Renal cortical epithelial cell (primary cell): ENCODE measurements around the gene SNAI3. TPM values are rescaled to one million over a fixed set of nuclear protein-coding genes. Genes with fewer than 3 reads are reported as not detected.
"Not testable (repeated sequence)": the region's sequence is repeated elsewhere in the genome, so short reads cannot be mapped to it uniquely, and the experiment has no call there.

Experiments used
- DNase-seq: peaks from one replicate; pipeline ENCODE4 v3.0.0-alpha.2; 2011; ENCODE audit warnings: low read depth
- total RNA-seq: library from RNA; depleted of rRNA; stranded (reverse); fragments of >200 nt; gene quantifications from 2 replicates; pipeline ENCODE4 v1.2.3, GENCODE V29; 2014

SNAI3 gene
- total RNA-seq, 1 donor from 2014 or later, result 0.05 TPM

DNA sequence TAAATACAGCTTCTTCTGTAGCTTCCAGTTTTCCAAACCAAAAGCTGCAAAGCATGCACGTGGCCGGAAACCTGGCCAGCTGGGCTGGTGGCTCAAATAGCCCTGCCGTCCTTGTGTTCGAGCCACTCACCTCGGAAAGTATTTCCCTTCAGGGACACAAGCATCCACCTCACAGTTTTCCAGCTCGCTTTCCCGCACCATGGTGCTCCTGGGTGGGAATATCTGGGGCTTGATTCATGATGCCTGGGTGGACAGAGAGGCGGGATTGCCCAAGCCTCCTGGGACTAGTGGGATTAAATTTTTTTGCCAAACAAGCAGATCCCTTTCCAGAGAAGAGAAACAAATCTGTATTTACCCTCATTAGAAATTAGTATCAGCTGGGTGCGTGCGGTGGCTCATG is 16.3 kb downstream of the SNAI3 start:
- no peak for DNase-seq

DNA sequence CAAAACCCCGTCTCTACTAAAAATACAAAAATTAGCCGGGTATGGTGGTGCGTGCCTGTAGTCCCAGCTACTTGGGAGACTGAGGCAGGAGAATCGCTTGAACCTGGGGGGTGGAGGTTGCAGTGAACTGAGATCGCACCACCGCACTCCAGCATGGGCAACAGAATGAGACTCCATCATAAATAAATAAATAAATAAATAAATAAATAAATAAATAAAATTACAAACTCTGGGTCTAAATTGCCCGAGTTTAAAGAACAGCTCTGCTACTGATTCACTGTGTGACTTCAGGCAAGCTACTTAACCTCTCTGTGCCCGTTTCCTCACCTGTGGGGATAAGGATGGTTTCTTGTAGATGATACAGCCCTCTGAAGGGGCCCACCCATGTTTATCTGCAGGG is 16.8 kb downstream of the SNAI3 start:
- not testable (repeated sequence) for DNase-seq

DNA sequence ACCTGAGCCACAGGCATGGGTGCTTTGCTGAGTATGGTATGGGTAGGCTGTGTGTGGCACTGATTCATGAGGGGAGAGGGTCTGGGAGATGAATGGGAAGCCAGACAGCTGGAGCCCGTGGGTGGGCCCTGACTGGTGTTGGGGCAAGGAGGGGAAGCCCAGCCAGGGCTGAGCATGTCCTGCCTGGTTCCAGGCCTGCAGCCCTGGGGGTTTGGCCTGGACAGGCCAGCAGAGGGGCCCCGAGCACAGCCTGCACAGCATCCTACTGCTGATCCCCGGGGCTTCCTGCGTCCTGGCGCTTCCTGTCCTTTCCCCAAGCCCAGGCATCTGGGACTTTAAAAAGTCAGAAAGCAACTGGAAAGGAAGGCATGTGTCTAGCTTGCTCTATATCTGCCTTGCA is 18.8 kb downstream of the SNAI3 start:
- no peak for DNase-seq

DNA sequence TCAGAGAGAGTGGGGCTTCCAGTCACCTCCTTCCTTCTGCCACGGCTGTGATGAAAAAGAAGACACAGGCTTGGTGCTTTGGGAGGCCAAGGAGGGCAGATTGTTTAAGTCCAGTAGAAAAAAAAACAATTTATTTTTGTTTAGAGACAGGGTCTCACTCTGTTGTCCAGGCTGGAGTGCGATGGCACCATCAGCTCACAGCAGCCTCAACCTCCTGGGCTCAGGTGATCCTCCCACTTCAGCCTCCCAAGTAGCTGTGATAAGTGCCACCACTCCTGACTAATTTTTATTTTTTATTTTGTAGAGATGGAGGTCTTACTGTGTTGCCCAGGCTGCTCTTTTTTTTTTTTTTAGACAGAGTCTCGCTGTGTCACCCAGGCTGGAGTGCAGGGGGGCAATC is 20.7 kb downstream of the SNAI3 start:
- no peak for DNase-seq

DNA sequence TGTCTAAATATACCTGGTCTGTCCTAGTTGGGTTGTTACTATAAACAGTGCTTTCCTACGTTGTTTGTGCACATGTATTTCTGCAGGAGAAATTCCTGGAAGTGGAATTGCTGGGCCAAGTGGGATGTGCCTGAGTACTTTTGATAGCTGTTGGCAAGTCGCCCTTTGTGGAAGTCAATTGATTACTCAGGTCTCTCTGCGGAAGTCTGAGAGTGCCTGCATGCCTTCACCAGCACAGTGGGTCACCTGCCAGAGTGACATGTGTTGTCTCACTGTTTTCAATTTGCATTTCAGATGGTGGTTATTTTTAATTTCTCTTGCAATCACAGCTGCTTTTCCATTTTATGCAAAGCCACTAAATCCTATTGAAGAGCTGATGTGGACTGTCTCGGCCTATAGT is 21.2 kb downstream of the SNAI3 start:
- peak; percentile 68 for DNase-seq

DNA sequence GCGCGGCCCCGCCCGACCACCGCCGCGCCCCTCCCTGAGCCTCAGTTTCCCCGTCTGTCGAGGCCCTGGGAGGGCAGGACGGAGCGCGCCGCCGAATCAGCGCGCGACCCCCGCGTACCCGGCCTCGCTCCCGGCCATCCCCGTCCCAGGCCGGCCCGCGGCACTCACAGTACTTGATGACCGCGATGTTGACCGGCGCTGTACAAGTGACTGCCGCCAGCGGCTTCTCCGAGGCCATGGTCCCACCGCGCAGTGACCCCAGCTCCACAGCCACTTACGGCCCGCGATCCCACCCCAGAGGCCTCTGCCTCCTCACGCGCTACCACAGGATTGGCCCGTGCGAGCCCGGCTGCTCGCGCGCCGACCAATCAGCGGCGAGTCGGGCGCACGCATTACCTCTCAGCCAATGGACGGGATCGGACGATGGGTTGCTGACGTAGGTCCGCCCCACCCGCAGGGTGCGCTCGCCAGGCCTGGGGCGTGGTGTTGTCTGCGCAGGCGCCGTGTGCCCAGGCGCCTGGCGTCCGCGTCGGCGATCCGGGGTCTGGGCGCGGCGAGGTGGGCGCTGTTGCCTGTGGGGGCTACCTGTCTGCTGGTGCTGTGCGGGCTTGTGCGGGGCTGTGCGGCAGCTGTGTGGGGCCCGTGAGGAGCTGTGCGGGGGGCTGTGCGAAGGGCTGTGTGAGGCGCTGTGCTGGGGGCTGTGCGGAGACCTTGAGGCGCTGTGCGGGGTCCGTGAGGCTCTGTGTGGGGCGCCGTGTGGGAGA is 23.3 kb downstream of the SNAI3 start, which contains the start of gene MVD:
MVD (minus strand) TSS at position 249 of the 764 bp plus-strand sequence; CDS start at position 238, 11 bp downstream.
- peak; percentile 93 for DNase-seq

DNA sequence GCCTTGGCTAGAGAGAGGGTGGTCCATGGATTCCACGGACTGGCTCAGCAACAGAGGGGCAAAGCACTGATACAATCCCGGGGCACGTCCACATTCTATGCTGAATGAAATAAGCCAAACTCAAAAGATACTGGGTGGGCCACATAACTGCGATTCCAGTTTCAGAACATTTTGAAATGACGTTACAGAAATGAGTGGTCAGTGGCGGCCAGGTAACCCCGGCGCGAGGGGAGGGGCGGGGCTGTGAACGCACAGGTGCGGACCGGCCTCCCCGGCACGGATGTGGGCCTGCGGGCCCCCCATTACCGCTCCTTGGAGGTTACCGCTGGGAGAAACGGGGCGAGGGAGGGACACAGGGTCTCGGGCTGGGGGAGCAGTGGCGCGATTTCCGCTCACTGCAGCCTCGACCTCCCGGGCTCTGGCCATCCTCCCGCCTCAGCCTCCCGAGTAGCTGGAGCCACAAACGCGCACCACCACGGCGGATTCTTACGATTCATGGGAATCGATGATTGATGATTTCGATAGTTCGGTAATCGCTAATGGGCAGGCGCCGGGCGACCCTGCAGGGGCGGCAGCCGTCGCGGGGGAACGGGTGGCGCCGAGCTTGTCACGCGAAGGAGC is 24.0 kb downstream of the SNAI3 start:
- DNase-seq, result no peak

DNA sequence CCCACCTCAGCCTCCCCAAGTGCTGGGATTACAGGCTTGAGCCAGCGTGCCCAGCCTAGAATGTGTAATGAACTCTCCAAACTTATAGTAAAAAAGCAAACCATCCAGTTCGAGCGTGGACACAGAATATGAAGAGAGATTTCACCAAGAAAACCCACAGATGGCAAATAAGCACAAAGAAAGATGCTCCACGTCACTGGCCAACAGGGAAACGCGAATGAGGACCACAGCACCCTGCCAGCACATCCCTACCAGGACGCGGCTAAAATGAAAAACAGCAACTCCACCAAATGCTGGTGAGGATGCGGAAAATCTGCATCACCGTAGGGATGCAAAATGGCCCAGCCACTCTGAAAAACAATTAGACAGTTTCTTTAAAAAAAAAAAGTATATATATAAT is 24.8 kb downstream of the SNAI3 start:
- DNase-seq, result no peak

DNA sequence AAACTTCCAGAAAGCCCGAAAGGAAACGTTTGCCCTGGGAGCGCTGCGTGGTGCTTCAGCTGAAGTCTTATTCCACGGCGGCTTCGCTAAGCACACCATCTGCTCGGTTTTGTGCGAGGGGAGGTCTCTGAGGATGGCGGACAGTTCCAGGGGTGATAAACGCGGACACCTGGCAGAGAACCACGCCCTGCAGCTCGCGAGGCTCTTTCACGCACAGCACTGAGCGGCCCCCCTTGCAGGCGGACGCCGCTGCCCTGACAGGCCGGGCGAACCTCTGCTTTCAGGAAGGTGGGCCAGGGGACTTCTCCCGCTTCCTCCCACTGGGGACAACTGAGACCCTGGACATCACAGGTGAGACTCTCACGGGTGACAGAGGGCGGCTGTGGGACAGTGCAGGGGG is 27.1 kb downstream of the SNAI3 start:
- no peak for DNase-seq

DNA sequence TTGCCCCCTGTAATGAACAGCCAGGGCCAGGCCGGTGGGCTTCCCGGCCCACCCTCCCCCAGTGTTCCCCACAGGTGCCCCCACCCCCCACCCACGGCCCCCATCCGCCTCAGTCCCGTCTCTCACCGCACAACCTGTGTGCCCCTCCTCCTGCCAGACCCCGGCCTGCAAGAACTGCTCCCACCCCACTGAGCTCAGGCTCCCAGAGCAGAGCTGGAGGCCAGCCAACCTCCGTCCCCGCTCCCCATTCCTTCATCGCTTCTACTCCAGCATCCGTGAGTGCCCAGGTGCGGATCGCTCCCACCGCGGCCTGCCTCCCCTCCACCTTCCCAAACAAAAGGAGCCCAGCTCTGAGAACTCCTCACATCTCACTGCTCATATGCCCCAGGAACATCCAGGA is 27.6 kb downstream of the SNAI3 start:
- DNase-seq, result no peak

DNA sequence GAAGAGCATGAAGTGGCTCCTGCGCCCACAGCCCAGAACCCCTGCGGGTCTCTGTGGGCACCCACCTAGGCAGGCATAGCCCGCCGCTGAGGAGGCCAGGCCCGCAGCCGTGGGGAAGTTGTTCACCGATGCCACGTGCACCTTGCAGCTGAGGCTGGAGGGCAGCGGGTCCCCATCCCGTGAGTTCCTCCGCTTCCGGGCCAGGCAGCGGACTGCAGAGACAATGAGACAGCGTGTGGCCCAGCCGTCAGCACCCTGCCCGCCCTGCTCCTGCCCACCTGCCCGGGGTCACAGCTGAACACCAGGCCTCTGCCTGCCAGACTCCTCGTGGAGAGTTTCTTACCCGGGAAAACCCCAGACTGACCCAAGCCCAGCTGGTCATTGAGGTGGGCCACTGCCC is 28.9 kb downstream of the SNAI3 start:
- no peak for DNase-seq

DNA sequence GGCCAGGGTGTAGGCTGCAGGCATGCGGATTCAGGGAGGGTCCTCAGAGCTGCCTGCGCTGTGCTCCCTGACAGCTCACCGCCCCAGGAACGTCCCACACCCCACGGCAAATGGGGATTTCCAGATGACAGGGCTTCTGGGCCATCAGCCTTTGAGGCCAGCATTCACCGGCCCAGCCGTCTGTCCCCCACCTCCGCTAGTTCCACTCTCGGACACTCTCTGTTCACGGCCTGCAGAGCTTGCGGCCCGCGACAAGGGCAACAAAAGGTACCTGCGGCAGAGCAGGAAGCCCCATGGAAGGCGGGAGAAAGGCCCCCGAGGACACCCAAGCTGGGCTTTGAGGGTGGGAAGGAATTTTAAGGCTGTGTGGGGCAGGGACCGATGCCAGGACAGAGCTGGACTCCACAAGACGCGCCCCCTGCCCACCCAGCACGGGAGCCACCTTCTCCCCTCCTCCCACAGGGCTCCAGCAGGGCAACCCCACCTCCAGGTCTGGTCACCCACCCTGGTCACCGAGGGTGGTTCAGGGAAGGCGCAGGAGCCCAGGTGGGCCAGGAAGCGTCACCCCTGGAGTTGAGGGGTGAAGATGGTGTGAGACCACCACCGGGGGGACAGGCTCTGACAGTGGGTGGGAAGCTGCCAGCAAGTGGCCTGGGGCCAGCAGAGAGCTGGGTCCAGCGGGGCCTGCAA is 29.9 kb downstream of the SNAI3 start:
- DNase-seq, result no peak

DNA sequence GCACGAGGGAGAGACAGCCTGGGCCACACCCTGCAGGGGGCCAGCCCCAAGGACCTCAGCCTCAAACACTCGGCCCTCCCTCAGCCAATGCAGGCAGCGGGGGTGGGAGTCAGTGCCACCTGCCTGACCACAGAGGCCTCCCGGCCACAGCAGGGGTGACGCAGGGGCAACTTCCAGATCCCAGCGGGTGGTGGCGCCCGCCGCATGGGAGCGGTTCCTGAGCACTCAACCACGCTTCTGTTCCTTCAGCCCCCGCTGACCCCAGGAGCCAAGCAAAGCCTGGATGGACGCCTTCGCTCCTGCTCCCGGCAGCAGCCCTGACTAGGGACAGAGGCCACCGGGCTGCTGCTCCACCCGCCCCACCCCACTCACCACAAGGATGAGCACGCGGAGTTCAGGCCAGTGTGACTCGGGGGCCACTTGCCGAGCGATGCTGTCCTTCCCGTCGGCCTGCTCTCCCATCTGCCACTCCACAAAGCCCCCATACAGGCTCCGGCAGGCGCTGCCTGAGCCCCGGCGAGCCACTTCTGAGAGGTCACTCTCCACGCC is 30.5 kb downstream of the SNAI3 start:
- no peak for DNase-seq

DNA sequence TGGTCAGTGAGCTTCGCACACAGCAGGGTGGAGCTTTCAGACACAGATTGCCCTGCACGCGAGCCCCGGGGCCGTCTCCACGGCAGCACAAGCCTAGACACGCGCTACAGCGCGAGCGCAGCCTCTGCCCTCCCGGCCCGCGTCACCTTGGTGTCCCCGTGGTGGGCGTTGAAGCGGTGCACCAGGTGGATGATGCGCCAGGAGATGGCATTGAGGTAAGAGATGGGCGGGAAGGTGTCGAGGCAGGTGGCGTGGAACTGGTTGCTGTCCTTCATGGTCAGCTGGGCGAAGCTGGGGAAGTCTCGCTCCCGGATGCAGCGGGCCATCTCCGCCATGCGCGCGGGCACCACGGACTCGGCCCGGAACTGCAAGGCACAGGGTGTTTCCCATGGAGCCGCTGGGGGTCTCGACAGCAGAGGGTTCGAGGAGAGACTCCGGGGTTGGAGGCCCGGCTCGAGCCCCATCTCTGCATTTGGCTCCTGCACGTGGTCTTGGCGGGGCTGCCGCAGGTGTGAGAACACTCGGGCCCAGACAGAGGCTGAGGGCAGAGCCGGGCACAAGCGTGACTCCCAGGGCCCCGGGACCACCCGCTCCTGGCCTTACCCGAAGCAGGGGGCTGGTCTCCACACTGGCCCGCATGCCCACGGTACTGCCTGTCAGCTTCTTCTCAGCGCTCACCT is 31.1 kb downstream of the SNAI3 start:
- DNase-seq, result no peak

DNA sequence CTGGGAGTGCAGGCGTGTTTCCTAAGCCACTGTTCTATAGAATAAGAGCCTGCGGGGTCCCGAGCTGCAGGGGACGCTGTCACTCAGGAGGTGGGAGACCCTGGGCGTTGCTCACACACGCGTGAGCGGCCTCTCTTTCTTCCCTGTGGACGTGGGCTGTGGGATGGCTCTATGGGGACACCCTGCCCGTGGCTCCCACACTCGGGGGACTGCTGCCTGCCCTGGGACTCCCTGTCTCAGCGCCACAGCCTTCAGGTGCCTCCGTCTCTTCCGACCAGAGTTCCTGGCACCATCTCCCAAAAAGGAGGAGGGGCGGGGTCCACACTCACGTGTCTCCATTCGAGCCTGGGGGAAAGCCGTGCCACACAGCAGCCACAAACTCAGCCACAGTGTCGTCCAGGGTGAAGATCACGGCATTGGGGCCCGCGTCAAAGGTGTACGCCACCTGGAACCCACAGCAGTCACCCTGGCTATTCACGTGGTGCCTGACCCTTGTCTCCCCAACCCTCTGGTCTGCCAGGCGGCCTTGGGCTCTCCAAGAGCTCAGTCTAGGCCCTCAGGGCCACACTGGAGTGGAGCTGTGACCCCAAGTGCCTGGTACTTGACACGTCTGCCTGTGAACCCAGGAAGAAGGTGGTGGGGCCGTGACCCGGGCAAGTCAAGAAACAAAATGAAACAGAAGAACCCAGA is 31.8 kb downstream of the SNAI3 start:
- DNase-seq, result no peak

DNA sequence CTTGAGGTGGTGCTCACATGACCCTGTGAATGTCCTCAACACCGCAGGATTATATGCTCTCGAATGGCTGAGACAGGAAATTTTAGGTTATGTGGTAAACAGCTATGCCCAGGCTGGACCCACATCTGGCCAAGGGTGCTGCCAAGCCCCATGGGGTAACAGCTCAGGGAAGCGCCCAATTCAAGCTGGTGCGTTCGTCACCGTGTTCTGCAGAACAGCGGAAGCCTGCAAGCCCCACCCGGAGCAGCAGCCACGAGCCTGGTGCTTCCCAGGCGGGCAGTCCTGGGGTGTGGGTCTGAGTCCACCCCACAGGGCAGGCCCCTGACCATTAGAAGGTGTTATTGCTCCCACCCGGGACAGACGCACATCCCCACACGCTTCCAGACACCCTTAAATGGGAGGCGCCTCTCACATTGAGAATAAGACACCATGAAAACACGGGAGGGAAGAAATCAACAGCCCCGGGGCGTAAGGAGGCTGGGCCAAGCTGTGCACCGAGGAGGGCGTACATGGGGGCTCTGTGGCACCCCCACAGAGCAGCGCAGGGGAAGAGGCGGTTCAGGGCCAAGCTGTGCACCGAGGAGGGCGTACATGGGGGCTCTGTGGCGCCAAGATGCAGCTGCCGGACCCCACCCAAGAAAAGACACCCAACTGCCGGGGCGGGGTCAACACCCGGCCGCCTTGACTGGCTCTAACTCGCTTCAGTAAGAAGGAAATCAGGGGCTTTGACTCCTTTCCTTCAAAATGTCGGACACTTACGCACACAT is 32.5 kb downstream of the SNAI3 start:
- DNase-seq, result no peak

DNA sequence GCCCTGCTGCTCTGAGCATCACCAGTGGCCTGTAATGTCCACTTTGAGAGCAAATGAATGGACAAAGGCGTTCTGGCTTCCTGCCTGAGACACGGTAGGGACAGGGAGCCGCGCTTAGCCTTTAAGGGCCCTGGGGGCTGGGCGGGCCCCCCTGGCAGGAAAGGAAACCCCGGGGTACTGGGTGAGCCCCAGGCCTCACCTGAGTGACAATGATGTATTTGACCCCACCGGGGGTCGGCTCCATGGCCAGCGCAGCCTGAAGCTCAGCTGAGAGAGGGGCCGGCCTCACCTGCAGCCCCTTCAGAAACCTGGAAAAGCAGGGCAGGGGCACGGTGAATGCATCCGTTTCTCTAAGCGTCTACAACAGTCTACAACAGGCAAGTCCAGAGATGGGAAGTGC is 33.2 kb downstream of the SNAI3 start:
- DNase-seq, result no peak

DNA sequence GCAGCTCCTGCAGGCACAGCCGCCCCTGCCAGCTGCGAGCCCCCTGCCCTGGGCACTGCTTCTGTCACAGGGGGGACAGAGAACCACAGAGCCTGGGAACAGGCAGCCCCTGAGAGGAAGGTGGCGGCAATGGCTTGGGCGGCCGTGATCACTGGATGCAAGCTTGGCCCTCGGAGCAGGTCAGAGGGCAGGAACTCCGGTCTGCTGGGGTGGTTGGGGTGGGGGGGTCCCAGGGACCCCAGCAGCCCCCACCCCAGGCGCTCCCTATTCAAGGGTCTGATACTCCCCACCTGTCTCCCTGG is 33.6 kb downstream of the SNAI3 start:
- no peak for DNase-seq

DNA sequence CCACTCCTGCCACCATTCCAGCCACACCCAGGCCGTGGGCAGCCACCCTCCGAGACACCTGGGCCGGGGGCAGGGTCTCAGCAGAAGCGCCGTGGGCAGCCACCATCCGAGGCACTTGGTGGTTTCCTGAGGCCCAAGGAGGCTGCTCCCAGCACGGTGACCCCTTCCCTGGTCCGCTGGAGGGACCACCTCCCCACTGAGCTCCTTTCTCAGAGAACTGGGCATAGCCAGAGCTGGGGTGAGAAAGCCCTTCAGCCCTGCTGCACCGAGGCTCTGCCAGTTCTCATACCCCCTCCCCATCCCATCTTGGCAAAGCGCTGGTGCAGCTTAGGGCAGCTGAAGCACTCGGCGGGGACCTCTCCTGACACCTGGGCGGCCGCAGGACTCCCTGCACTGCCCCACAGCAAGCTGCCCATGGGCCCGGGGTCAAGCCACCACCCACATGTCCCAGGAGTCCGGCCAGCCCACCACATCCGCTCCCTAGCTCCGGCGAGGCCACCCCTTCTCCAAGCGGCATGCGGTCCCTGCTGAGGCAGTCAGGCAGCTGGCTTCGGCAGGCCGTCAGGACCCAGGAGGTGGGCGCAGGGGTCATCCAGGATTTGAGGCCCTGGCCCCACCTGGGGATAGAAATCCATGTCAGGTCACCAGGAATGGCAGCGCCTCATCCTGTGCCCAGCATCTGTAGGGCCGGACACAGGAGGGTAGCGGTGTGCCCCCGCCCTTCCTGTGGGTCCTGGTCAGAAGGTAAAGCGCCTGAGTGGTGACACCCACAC is 34.1 kb downstream of the SNAI3 start:
- no peak for DNase-seq
